ENCODE measurements around the gene ERICH2. TPM values are rescaled to one million over a fixed set of nuclear protein-coding genes. Genes with fewer than 3 reads are reported as not detected.

The ERICH2 gene
- total and polyA plus RNA-seq, 2 of the 13 experiments (the other 11 are each of a cell fraction or from before 2014, with no cell fraction given) = not detected

DNA sequence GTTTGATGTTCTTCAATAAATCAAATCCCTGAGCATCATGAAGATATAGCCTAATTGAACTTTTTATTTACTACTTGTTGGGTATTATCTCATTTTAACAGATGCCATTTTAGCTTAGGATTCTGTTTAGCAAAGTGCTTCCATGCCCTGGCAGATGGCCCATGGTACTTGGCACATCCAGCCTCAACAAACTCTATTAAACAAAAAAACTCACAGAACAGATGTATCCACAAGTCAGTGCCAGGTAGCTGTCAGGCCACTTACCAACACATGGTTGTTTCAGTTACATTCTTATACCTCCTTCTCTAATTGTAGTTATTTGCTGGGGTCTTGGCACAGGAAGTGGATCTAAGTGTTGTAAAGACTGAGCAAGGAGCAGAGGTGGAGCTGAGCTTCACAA, 76.1 kb downstream of the ERICH2 start (continued):
- TF ChIP-seq, protein P1, sequence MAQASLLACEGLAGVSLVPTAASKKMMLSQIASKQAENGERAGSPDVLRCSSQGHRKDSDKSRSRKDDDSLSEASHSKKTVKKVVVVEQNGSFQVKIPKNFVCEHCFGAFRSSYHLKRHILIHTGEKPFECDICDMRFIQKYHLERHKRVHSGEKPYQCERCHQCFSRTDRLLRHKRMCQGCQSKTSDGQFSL (CRISPR knock-in tag; IDR thresholded peaks at IDR 0.05) = no peak
- TF ChIP-seq ZNF274 (CRISPR knock-in tag; IDR thresholded peaks at IDR 0.05) (no peak), MAF1 (CRISPR knock-in tag; IDR thresholded peaks at IDR 0.05; ENCODE audit: borderline replicate concordance) (no peak), ZNF441 (CRISPR knock-in tag; IDR thresholded peaks at IDR 0.05; ENCODE audit: borderline replicate concordance) (no peak), SIX4 (CRISPR knock-in tag; IDR thresholded peaks at IDR 0.05) (no peak), ZNF562 (CRISPR knock-in tag; IDR thresholded peaks at IDR 0.05; ENCODE audit: borderline replicate concordance) (no peak), MZF1 (CRISPR knock-in tag; IDR thresholded peaks at IDR 0.05; ENCODE audit: borderline replicate concordance) (no peak), ELF1 (CRISPR knock-in tag; IDR thresholded peaks at IDR 0.05) (no peak), ZMYM2 (CRISPR knock-in tag; IDR thresholded peaks at IDR 0.05) (no peak), ZNF30 (CRISPR knock-in tag; IDR thresholded peaks at IDR 0.05) (no peak), MIER3 (CRISPR knock-in tag; IDR thresholded peaks at IDR 0.05; ENCODE audit: borderline replicate concordance) (no peak)
- TF ChIP-seq, protein P2, sequence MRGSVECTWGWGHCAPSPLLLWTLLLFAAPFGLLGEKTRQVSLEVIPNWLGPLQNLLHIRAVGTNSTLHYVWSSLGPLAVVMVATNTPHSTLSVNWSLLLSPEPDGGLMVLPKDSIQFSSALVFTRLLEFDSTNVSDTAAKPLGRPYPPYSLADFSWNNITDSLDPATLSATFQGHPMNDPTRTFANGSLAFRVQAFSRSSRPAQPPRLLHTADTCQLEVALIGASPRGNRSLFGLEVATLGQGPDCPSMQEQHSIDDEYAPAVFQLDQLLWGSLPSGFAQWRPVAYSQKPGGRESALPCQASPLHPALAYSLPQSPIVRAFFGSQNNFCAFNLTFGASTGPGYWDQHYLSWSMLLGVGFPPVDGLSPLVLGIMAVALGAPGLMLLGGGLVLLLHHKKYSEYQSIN (CRISPR knock-in tag; IDR thresholded peaks at IDR 0.05; ENCODE audit: borderline replicate concordance) = no peak

DNA sequence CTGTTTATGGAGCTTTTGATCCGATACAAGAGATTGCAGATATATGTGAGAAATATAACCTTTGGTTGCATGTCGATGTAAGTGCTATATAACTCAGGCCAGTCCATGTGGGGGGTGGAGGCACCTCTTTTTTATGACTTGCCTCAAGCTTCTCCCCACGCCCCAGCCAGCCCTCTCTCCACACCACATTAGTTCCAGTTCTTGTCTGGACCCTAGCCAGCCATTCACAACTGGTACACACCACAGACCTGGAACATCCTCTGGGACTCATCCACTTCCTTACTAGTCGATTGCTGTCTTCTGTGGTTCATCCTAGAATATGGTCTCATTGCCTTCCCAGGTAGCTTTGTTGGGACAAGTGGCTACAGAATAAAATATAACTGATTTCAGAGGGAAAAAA, 77.5 kb downstream of the ERICH2 start:
- H4K20me1 ChIP-seq (ENCODE audit: insufficient read depth, low read length) = no peaks in the 10 kb centered on the region
- intact Hi-C loops (cut with micrococcal nuclease; ENCODE audit: unreplicated experiment) = no loop called here
- H3K4me3 ChIP-seq (replicated peaks in 1 of 3; ENCODE audit: insufficient read depth in 1 of 3, low read depth in 2 of 3, low read length in 3 of 3) = no peak overlapping the region
- H3K4me1 ChIP-seq (ENCODE audit: insufficient read depth, low read length) = no peaks in the 10 kb centered on the region
- WGBS (ENCODE audit: low lambda C conversion rate) = 61% methylated on average over 4 of the region's 4 CpGs
- no peak overlapping the region for H2AFZ ChIP-seq (ENCODE audit: low read length)
- H3K9ac ChIP-seq (ENCODE audit: insufficient read depth, low read depth, low read length) = no peak overlapping the region
- no peaks in the 10 kb centered on the region for H3K27me3 ChIP-seq (ENCODE audit: control insufficient read depth in 1 of 2, insufficient read depth in 2 of 2, low read length in 2 of 2)
- H3K36me3 ChIP-seq (replicated peaks in 1 of 2; ENCODE audit: control insufficient read depth in 1 of 2, insufficient read depth in 2 of 2, low read length in 2 of 2) = no peaks in the 10 kb centered on the region
- H3K4me2 ChIP-seq (ENCODE audit: low read depth, low read length) = no peak overlapping the region
- ChIA-PET POLR2A (no interaction called here), CTCF (ENCODE audit: low intra/inter-chr PET ratio, low total read pairs) (no interaction called here)
- in situ Hi-C loops (cut with HindIII; ENCODE audit: extremely low pct_ligation_motif_present, low pct_unique_long_range_greater_than_20kb) = no loop called here
- no peaks in the 10 kb centered on the region for H3K79me2 ChIP-seq (ENCODE audit: insufficient read depth, low read length)
- no peaks in the 10 kb centered on the region for H3K9me3 ChIP-seq (ENCODE audit: low read length)
- BruUV-seq (replicated peaks) = no TSS peak
- no peak overlapping the region for H3K27ac ChIP-seq (ENCODE audit: extremely low read length, insufficient read depth, low read length)
- no peak for DNase-seq (ENCODE audit: low spot score)
- no peak for FAIRE-seq
- no peak for ATAC-seq
- TF ChIP-seq NR2C2 (CRISPR knock-in tag; IDR thresholded peaks at IDR 0.05; ENCODE audit: borderline replicate concordance) (no peak), CEBPZ (IDR thresholded peaks at IDR 0.05; ENCODE audit: low read length) (no peak), RORA (CRISPR knock-in tag; IDR thresholded peaks at IDR 0.05) (no peak), KDM5B (CRISPR knock-in tag; IDR thresholded peaks at IDR 0.05; ENCODE audit: borderline replicate concordance) (no peak), NR0B2 (CRISPR knock-in tag; IDR thresholded peaks at IDR 0.05) (no peak)
- TF ChIP-seq, protein P3, sequence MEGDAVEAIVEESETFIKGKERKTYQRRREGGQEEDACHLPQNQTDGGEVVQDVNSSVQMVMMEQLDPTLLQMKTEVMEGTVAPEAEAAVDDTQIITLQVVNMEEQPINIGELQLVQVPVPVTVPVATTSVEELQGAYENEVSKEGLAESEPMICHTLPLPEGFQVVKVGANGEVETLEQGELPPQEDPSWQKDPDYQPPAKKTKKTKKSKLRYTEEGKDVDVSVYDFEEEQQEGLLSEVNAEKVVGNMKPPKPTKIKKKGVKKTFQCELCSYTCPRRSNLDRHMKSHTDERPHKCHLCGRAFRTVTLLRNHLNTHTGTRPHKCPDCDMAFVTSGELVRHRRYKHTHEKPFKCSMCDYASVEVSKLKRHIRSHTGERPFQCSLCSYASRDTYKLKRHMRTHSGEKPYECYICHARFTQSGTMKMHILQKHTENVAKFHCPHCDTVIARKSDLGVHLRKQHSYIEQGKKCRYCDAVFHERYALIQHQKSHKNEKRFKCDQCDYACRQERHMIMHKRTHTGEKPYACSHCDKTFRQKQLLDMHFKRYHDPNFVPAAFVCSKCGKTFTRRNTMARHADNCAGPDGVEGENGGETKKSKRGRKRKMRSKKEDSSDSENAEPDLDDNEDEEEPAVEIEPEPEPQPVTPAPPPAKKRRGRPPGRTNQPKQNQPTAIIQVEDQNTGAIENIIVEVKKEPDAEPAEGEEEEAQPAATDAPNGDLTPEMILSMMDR (CRISPR knock-in tag; IDR thresholded peaks at IDR 0.05) = no peak
